ENCODE data around the gene NEU2. TPM values are rescaled to one million over a fixed set of nuclear protein-coding genes. Genes with fewer than 3 reads are reported as not detected.

The NEU2 gene
- not detected for total RNA-seq

GRCh38 chr2:233032551-233033320, at the start of gene NEU2:
NEU2 (plus strand) TSS chr2:233032672; CDS start chr2:233032672, 0 bp downstream.
- Histone ChIP-seq H3K9me3 (ENCODE audit: low read depth, low read length) (no peaks in the 10 kb centered on the region), H3K4me1 (ENCODE audit: insufficient read depth, low read length) (no peaks in the 10 kb centered on the region), H3K27me3 (ENCODE audit: insufficient read depth, low read length) (no peaks in the 10 kb centered on the region), H3K4me3 (ENCODE audit: low read length) (no peak within 1 kb of the TSS)

GRCh38 chr2:232982926-232983668, 49.4 kb upstream of the NEU2 start:
- H3K9me3 ChIP-seq (ENCODE audit: low read depth, low read length): no peaks in the 10 kb centered on the region
- H3K4me1 ChIP-seq (ENCODE audit: insufficient read depth, low read length): no peaks in the 10 kb centered on the region
- H3K27me3 ChIP-seq (ENCODE audit: insufficient read depth, low read length): no peaks in the 10 kb centered on the region
- no peak overlapping the region for H3K4me3 ChIP-seq (ENCODE audit: low read length)

GRCh38 chr2:232983669-232984140, 48.8 kb upstream of the NEU2 start:
- Histone ChIP-seq H3K4me1 (ENCODE audit: insufficient read depth, low read length) (no peaks in the 10 kb centered on the region), H3K27me3 (ENCODE audit: insufficient read depth, low read length) (no peaks in the 10 kb centered on the region), H3K4me3 (ENCODE audit: low read length) (no peak overlapping the region), H3K9me3 (ENCODE audit: low read depth, low read length) (no peaks in the 10 kb centered on the region)

- no peaks in the 10 kb centered on the region for H3K27me3 ChIP-seq (ENCODE audit: insufficient read depth, low read length)
- no peaks in the 10 kb centered on the region for H3K9me3 ChIP-seq (ENCODE audit: low read depth, low read length)
- H3K4me1 ChIP-seq (ENCODE audit: insufficient read depth, low read length): no peaks in the 10 kb centered on the region
- no peak overlapping the region for H3K4me3 ChIP-seq (ENCODE audit: low read length)
Measured at GRCh38 chr2:232984451-232985207, 47.8 kb upstream of the NEU2 start.

- Histone ChIP-seq H3K9me3 (ENCODE audit: low read depth, low read length) (no peaks in the 10 kb centered on the region), H3K4me1 (ENCODE audit: insufficient read depth, low read length) (no peaks in the 10 kb centered on the region), H3K27me3 (ENCODE audit: insufficient read depth, low read length) (no peaks in the 10 kb centered on the region), H3K4me3 (ENCODE audit: low read length) (no peak overlapping the region)
Measured at GRCh38 chr2:232986155-232986554, 46.3 kb upstream of the NEU2 start.

- Histone ChIP-seq H3K4me3 (ENCODE audit: low read length) (no peak overlapping the region), H3K27me3 (ENCODE audit: insufficient read depth, low read length) (no peaks in the 10 kb centered on the region), H3K9me3 (ENCODE audit: low read depth, low read length) (no peaks in the 10 kb centered on the region), H3K4me1 (ENCODE audit: insufficient read depth, low read length) (no peaks in the 10 kb centered on the region)
Measured at GRCh38 chr2:232993231-232993821, 39.1 kb upstream of the NEU2 start.

GRCh38 chr2:232994446-232994845, 38.0 kb upstream of the NEU2 start:
- Histone ChIP-seq H3K4me1 (ENCODE audit: insufficient read depth, low read length) (no peaks in the 10 kb centered on the region), H3K27me3 (ENCODE audit: insufficient read depth, low read length) (no peaks in the 10 kb centered on the region), H3K4me3 (ENCODE audit: low read length) (no peak overlapping the region), H3K9me3 (ENCODE audit: low read depth, low read length) (no peaks in the 10 kb centered on the region)

- Histone ChIP-seq H3K27me3 (ENCODE audit: insufficient read depth, low read length) (no peaks in the 10 kb centered on the region), H3K4me1 (ENCODE audit: insufficient read depth, low read length) (no peaks in the 10 kb centered on the region), H3K9me3 (ENCODE audit: low read depth, low read length) (no peaks in the 10 kb centered on the region), H3K4me3 (ENCODE audit: low read length) (no peak overlapping the region)
Measured at GRCh38 chr2:232997749-232998665, 34.5 kb upstream of the NEU2 start.

- Histone ChIP-seq H3K27me3 (ENCODE audit: insufficient read depth, low read length) (no peaks in the 10 kb centered on the region), H3K9me3 (ENCODE audit: low read depth, low read length) (no peaks in the 10 kb centered on the region), H3K4me3 (ENCODE audit: low read length) (no peak overlapping the region), H3K4me1 (ENCODE audit: insufficient read depth, low read length) (no peaks in the 10 kb centered on the region)
Measured at GRCh38 chr2:232998666-232998985, 33.8 kb upstream of the NEU2 start.

GRCh38 chr2:232999354-232999753, 33.1 kb upstream of the NEU2 start:
- Histone ChIP-seq H3K9me3 (ENCODE audit: low read depth, low read length) (no peaks in the 10 kb centered on the region), H3K4me3 (ENCODE audit: low read length) (no peak overlapping the region), H3K4me1 (ENCODE audit: insufficient read depth, low read length) (no peaks in the 10 kb centered on the region), H3K27me3 (ENCODE audit: insufficient read depth, low read length) (no peaks in the 10 kb centered on the region)

GRCh38 chr2:233000886-233001750, 31.4 kb upstream of the NEU2 start:
- no peaks in the 10 kb centered on the region for H3K27me3 ChIP-seq (ENCODE audit: insufficient read depth, low read length)
- H3K4me1 ChIP-seq (ENCODE audit: insufficient read depth, low read length): no peaks in the 10 kb centered on the region
- H3K4me3 ChIP-seq (ENCODE audit: low read length): no peak overlapping the region
- H3K9me3 ChIP-seq (ENCODE audit: low read depth, low read length): no peaks in the 10 kb centered on the region

GRCh38 chr2:233002829-233003657, 29.4 kb upstream of the NEU2 start:
- H3K9me3 ChIP-seq (ENCODE audit: low read depth, low read length): no peaks in the 10 kb centered on the region
- no peak overlapping the region for H3K4me3 ChIP-seq (ENCODE audit: low read length)
- no peaks in the 10 kb centered on the region for H3K4me1 ChIP-seq (ENCODE audit: insufficient read depth, low read length)
- no peaks in the 10 kb centered on the region for H3K27me3 ChIP-seq (ENCODE audit: insufficient read depth, low read length)
